ENCODE data around the gene KRT80.

Gene KRT80

DNA sequence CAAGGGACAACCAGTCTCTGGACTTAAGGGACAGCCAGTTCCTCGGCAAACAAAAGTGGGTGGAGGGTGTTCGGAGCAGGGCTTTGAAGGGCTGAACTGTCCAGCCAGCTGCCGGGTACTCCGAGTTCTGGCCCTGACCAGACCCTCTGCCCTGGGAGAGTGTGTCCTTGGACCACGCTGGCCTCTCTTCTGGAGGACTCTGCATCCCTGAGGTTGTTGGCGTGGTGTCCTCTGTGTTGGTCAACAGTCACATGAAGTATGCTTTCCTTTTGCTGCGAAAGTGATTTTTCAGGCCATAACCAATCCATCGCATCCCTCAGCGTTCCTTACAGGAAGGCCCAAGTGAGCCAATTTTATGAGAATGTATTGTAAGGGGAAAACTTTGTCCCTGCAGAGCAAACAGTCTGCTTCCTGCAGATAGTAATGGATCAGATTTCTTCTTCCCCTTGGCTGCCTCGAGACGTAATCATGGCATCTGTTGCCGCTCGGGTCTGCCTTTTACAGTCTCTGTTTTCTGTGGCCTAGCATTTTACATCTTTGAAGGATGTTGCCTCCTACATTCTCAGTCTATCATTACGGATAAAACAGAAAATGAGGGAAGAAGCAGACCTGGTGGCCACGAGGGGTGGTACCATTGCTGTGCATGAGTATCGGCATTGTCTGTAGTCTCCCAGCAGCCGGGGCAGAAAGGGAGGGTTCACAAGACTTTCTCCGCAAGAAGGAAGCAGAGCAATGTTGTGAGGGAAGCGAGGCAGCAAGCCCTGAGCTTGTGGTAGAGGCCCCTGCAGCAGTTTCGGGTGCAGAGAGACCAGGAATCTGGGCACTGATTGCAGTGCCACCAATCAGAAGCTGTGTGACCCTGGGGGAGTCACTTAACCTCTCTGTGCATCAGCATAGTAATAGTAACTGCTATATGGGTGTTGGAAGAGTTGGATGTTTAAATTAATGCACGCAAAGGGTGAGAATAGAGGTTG, 64.9 kb downstream of the KRT80 start:
- no peak for FAIRE-seq

DNA sequence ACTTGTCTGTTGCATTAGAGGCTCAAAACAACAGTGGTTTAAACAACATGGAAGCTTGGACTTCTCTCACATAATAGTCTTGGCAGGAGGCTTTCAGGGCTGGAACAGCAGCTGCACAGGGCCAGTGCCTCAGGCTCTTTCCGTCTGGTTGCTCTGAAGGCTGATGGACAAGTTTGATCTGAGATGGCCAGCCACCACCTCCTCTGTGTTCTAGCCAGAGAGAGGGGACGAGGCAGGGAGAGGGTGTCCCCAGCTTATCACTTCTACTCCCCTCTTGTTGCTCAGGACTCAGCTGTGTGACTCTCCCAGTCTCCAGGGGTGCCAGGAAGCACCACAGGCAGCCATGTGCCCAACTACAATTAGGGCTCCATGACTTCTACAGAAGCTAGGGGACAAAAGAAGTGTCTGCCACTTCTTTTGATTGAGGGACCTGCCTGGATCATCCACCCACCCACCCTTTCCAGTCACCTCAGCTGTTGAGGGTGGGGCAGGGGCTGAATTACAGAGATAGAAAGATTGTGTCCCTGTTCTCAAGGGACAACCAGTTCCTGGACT, 65.7 kb downstream of the KRT80 start:
- FAIRE-seq, result no peak

DNA sequence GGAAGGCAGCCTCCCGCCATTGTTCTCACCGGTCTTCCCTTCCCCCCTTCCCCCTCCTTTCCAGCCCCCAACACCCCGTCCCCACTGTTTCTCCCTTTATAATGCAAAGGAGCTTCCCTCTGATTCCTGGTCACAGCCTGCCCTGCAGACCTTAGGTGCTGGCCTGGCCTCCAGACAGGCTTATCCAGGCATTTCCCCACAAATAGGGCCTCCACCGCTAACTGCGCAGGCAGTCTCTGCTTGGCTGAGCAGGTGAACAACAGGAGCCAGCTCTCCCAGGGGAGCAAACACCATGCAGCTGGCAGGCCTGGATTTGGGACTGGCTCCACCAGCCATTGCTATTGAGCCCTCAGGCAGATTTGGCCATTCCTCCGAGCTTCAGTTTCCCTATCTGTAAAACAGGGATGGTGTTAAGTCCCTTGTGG, 66.3 kb downstream of the KRT80 start:
- FAIRE-seq, result no peak

DNA sequence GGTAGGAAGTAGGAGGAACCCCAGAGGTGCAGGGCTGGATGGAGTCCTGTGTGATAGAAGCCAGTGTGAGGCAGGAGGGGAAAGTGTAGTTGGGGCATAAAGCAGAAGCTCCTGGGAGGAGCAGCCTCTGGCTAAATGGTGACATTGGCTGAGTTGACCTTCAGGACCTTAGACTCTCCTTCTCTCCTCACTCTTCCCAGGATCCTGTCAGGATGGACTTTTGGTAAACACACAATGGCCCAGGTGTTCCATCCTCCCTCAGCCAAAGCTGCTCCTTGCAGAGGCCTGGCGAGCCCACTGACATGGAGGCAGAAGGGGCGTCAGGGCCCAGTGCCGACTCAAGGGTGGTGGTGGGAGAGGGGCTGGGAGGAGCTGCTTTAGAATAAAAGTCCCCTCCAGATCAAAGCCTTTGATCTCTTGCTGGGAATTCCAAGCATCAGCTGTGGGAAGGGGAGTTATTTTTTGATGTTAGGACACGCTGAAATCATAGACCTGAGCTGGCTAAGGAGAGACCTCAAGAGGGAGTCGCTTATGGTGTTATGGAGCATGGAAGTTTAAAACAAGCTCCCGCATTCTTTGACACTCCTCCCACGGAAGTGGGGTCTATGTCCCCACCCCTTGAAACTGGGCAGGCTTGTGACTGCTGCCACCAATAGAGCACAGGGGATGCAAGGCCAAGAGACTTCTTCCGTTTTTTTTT, 68.2 kb downstream of the KRT80 start:
- FAIRE-seq, result no peak

DNA sequence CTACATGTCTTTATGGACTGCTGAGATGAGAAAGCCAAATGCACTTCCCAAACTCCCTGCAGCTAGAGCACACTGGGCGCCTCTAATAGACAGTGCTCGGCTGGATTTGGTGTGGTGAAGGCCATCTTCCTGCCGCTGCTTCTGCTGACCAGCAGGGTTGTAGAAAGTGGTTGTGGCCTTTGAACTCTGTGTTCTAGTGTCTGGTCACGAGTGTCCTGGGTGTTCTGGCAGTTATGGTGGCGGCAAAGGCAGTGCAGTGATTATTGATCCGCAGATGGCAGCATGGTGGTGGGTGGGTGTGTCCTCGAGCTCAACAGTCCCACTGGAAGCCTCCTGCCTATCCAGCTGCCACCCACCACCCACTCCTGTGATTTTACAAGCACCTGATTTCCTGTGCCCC, 68.9 kb downstream of the KRT80 start:
- FAIRE-seq, result no peak

DNA sequence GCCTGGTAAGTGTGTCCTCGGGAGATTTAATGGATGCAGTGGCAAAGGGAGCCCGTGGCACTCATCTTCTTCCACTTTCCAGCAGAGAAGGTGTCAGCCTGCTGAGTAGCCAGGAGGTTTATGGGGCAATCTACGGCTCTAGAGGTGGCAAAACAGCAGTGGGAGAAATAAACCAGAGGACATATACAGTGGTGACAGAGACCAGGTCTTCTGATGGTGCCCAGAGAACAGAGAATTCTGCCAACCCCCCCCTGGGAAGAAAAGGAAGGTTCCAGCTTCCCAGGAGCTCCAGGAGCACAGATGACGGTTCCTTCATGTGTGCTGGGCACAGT, 69.3 kb downstream of the KRT80 start:
- FAIRE-seq, result no peak

DNA sequence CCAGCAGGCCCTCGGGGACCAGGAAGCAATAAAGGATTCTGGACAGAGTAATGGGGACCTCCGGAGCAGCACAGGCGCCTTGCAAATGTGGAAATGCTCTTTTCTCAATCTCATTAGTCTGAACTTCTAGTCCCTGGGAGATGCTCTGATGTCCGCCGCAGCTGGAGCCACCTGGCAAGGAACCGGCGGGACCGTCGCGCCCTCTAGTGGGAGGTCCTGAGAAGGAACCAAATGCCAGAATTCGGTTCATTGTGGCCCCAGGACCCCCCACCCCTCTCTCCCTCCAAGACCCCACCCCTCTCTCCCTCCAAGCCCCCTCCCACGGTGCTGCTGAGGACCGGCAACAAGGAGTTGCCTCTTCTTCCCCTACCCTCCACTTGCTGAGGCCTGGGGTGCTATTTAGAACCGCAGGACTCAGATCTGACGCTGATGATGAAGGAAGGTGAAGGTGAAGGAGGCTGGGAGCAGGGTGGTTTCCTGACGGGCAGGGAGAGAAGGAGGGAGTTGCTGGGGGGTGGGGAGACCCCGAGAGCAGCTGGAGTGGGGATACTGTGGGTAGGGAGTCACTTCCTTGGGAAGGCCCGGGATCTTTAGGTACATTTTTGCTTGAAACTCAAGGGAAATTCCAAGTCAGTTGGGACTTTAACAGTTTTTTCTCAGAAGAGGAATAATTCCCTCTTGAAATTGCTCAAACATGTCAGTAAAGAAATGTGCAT, 69.8 kb downstream of the KRT80 start:
- no peak for FAIRE-seq

DNA sequence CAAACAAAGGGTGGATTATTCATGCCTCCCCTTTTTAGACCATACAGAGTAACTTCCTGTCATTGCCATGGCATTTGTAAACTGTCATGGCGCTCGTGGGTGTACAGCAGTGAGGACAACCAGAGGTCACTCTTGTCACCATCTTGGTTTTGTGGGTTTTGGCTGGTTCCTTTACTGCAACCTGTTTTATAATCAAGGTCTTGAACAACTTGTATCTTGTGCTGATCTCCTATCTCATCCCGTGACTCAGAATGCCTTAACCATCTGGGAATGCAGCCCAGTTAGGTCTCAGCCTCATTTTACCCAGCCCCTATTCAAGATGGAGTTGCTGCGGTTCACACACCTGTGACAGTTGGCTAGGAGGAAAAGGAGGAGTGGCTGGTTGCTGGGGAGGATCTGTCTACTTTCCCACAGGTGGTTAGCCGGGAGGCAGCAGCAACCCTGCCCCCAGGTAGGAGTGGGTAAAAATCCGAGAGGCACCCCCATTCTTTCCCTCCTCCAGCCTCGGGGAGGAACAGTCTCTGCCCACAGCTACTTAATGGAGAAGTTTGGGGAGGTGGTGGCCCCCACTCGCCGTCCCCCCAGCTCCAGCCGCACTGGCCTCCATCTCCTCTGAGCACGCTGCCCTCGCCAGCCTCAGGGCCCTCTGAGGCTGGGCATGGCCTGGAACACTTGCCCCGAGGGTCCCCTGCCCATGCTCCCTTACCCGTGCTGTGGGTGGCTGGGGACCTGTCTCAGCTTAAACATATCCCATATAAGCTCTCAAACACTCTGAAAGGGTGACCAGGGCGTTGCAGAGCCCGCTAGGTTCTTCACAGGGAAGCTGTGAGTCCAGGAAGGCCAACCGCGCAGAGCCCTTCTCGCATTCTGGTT, 70.6 kb downstream of the KRT80 start:
- FAIRE-seq, result no peak

DNA sequence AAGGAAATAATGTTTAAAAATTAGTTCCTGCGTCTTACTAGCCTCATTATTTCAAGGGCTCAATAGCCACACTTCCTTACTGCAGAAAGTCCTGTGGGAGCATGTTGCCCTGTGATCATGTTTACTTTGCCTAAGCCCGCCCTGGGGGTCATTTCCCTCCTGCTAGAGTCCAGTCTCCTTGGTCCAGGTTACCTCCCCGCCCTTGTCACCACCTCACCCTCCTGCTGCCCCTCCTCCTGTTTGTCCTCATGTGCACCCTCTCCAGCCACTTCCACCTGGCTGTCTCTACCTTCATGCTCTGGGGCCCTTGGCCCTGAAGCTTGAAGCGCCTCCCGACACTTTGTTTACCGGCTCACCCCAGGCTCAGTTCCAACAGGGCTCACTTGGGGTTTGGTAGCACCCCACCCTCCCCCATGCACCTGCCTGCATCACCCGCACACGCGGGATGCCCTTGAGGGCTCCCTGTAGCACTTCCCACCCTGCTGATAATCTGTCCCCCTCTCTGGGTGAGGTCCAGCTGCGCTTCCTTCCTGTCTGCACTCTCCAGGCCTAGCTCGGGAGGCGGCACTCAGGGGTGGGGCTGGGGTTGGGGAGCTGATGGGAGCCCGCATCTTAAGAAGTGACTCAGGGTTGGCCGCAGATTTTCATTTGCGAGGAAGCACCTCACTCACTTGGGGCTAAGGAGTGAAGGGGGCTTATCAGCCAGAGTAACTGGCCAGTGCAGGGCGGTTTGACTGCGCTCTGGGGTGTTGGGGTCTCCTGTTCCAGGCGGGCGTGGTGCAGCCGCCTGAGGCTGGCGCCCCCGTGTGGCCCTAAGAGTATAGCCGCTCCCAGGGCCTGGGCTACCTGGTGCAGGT, 72.2 kb downstream of the KRT80 start:
- FAIRE-seq, result no peak
